DMS53 treated with DMSO at 0.1 percent for 48 hours (cell line): ENCODE data around the gene FOSL2.

Source experiments
- DNase-seq: peaks from one replicate; lab custom pipeline; 2025; ENCODE audit not compliant: unreplicated experiment; lab: John Stamatoyannopoulos, UW

The FOSL2 gene

GRCh38 chr2:28392297-28393113 lies at the start of gene FOSL2:
FOSL2 (plus strand) TSS chr2:28392858; CDS start chr2:28393721, 863 bp downstream.
- peak; percentile 94 for DNase-seq

- DNase-seq = no peak
These were observed 49.3 kb upstream of the FOSL2 start for GRCh38 chr2:28343184-28343942.

- no peak for DNase-seq
These were observed 48.5 kb upstream of the FOSL2 start for GRCh38 chr2:28343971-28344715.

- no peak for DNase-seq
These were observed 47.8 kb upstream of the FOSL2 start for GRCh38 chr2:28344756-28345373.

- DNase-seq = no peak
These were observed 47.0 kb upstream of the FOSL2 start for GRCh38 chr2:28345619-28346018.

GRCh38 chr2:28346587-28346986 lies 46.1 kb upstream of the FOSL2 start:
- DNase-seq = no peak

GRCh38 chr2:28347193-28347592 lies 45.5 kb upstream of the FOSL2 start:
- no peak for DNase-seq

- DNase-seq = no peak
These were observed 45.1 kb upstream of the FOSL2 start for GRCh38 chr2:28347596-28347995.

- DNase-seq = no peak
These were observed 44.5 kb upstream of the FOSL2 start for GRCh38 chr2:28348149-28348567.

GRCh38 chr2:28348921-28349320 lies 43.7 kb upstream of the FOSL2 start:
- DNase-seq = no peak

- DNase-seq = no peak
These were observed 43.0 kb upstream of the FOSL2 start for GRCh38 chr2:28349546-28350165.

GRCh38 chr2:28350196-28350595 lies 42.5 kb upstream of the FOSL2 start:
- no peak for DNase-seq

- no peak for DNase-seq
These were observed 41.8 kb upstream of the FOSL2 start for GRCh38 chr2:28350791-28351285.

GRCh38 chr2:28351621-28352020 lies 41.0 kb upstream of the FOSL2 start:
- no peak for DNase-seq

- no peak for DNase-seq
These were observed 40.6 kb upstream of the FOSL2 start for GRCh38 chr2:28352104-28352503.

- DNase-seq = no peak
These were observed 40.0 kb upstream of the FOSL2 start for GRCh38 chr2:28352610-28353195.

GRCh38 chr2:28354920-28355520 lies 37.6 kb upstream of the FOSL2 start:
- DNase-seq = no peak

- no peak for DNase-seq
These were observed 37.0 kb upstream of the FOSL2 start for GRCh38 chr2:28355521-28356094.
